Nephron progenitor cell (in vitro differentiated cells): ENCODE data around the gene OSBPL8.
A peak's percentile ranks its signal among the peaks of the same experiment; 100 is the strongest.

Experiments used
- DNase-seq: peaks from one replicate; pipeline ENCODE4 v3.0.0; 2021
- H3K27ac Mint-ChIP-seq: 2 replicates; pipeline ENCODE4 v1.8.0; 2021; ENCODE audit warnings: mild to moderate bottlenecking, moderate library complexity, mixed read lengths
- H3K27me3 Mint-ChIP-seq: 2 replicates; pipeline ENCODE4 v1.8.0; 2021; ENCODE audit warnings: mild to moderate bottlenecking, low read depth, mixed read lengths; ENCODE audit not compliant: poor library complexity
- H3K36me3 Mint-ChIP-seq: 2 replicates; pipeline ENCODE4 v1.8.0; 2021; ENCODE audit warnings: low read depth, mixed read lengths
- H3K4me1 Mint-ChIP-seq: 2 replicates; pipeline ENCODE4 v1.8.0; 2021; ENCODE audit warnings: mixed read lengths
- H3K4me3 Mint-ChIP-seq: 2 replicates; pipeline ENCODE4 v1.8.0; 2021; ENCODE audit warnings: mild to moderate bottlenecking, moderate library complexity, mixed read lengths
- H3K9me3 Mint-ChIP-seq: 2 replicates; pipeline ENCODE4 v1.8.0; 2021; ENCODE audit warnings: mild to moderate bottlenecking, moderate library complexity, mixed read lengths
- CTCF ChIP-seq: fragments of 200-600 bp; sonication (generic); IDR thresholded peaks from 2 replicates; pipeline ENCODE4 v1.5.0; 2021; ENCODE audit warnings: antibody characterized with exemption

OSBPL8 gene

GRCh38 chr12:76562130-76562529, 2.6 kb upstream of the OSBPL8 start:
- TF ChIP-seq CTCF, result no peak
- Mint-ChIP-seq H3K27ac (no peak overlapping the region), H3K9me3 (no peaks in the 10 kb centered on the region), H3K36me3 (no peaks in the 10 kb centered on the region), H3K4me3 (no peak overlapping the region), H3K4me1 (peaks cover 37% of the 10 kb centered on the region), H3K27me3 (no peaks in the 10 kb centered on the region)
- no peak for DNase-seq

GRCh38 chr12:76560086-76560491, 518 bp upstream of the OSBPL8 start:
- Mint-ChIP-seq H3K9me3 (no peaks in the 10 kb centered on the region), H3K27me3 (no peaks in the 10 kb centered on the region), H3K27ac (peak overlapping the region; percentile 99), H3K4me1 (peaks cover 50% of the 10 kb centered on the region), H3K36me3 (no peaks in the 10 kb centered on the region), H3K4me3 (peak overlapping the region; percentile 97)
- DNase-seq, result no peak
- no peak for TF ChIP-seq CTCF

- H3K27me3 Mint-ChIP-seq, result no peaks in the 10 kb centered on the region
- peak overlapping the region; percentile 99 for H3K27ac Mint-ChIP-seq
- no peak for TF ChIP-seq CTCF
- H3K4me1 Mint-ChIP-seq, result peaks cover 50% of the 10 kb centered on the region
- H3K9me3 Mint-ChIP-seq, result no peaks in the 10 kb centered on the region
- H3K4me3 Mint-ChIP-seq, result peak overlapping the region; percentile 97
- no peaks in the 10 kb centered on the region for H3K36me3 Mint-ChIP-seq
- peak; percentile 59 for DNase-seq
These were observed 729 bp downstream of the OSBPL8 start for GRCh38 chr12:76558684-76559399.

GRCh38 chr12:76556368-76556767, 3.2 kb downstream of the OSBPL8 start:
- no peak overlapping the region for H3K27ac Mint-ChIP-seq
- H3K9me3 Mint-ChIP-seq, result no peaks in the 10 kb centered on the region
- H3K4me1 Mint-ChIP-seq, result peaks cover 47% of the 10 kb centered on the region

GRCh38 chr12:76555797-76556196, 3.8 kb downstream of the OSBPL8 start:
- H3K4me3 Mint-ChIP-seq, result no peak overlapping the region
- H3K36me3 Mint-ChIP-seq, result no peaks in the 10 kb centered on the region
- no peak for DNase-seq
- H3K4me1 Mint-ChIP-seq, result peaks cover 43% of the 10 kb centered on the region
- peak overlapping the region; percentile 8 for H3K27ac Mint-ChIP-seq
- H3K9me3 Mint-ChIP-seq, result no peaks in the 10 kb centered on the region
- H3K27me3 Mint-ChIP-seq, result no peaks in the 10 kb centered on the region
- no peak for TF ChIP-seq CTCF

More at GRCh38 chr12:76556368-76556767, 3.2 kb downstream of the OSBPL8 start:
- H3K27me3 Mint-ChIP-seq, result no peaks in the 10 kb centered on the region
- TF ChIP-seq CTCF, result no peak
- no peak for DNase-seq
- H3K4me3 Mint-ChIP-seq, result peak overlapping the region; percentile 43
- no peaks in the 10 kb centered on the region for H3K36me3 Mint-ChIP-seq

GRCh38 chr12:76555231-76555767, 4.3 kb downstream of the OSBPL8 start:
- Mint-ChIP-seq H3K36me3 (no peaks in the 10 kb centered on the region), H3K4me1 (peaks cover 40% of the 10 kb centered on the region), H3K4me3 (no peak overlapping the region), H3K27me3 (no peaks in the 10 kb centered on the region), H3K27ac (no peak overlapping the region), H3K9me3 (no peaks in the 10 kb centered on the region)
- TF ChIP-seq CTCF, result no peak
- no peak for DNase-seq
